Panc1 (cell line): ENCODE results near the gene FYN. TPM values are rescaled to one million over a fixed set of nuclear protein-coding genes. Genes with fewer than 3 reads are reported as not detected.

Source experiments
- ATAC-seq: fragments of 200-7000 bp; cut with Tn5 transposase; 2 replicates; pipeline ENCODE4 v1.9.1; 2020; ENCODE audit warnings: mild to moderate bottlenecking, moderate library complexity
- BruUV-seq: library from RNA; stranded (reverse); fragments of 400-500 nt; replicated peaks from 2 replicates; lab custom pipeline; 2021; lab: Mats Ljungman, UMichigan
- CTCF ChIA-PET: fragments of 300-600 bp; sonication (Branson Sonifier 250); formaldehyde crosslinking; loops from one replicate; lab custom pipeline; 2022; ENCODE audit warnings: antibody characterized with exemption; lab: Charles Lee
- POLR2A ChIA-PET: fragments of 300-600 bp; sonication (Branson Sonifier 250); formaldehyde crosslinking; loops from one replicate; lab custom pipeline; 2022; ENCODE audit warnings: antibody characterized with exemption; lab: Charles Lee
- DNase-seq: peaks from one replicate; pipeline ENCODE4 v3.0.0-alpha.2; 2010; ENCODE audit warnings: low read depth, low spot score
- H3K27ac ChIP-seq: 2 replicates; pipeline ENCODE4 v1.5.1; 2011; ENCODE audit warnings: mild to moderate bottlenecking, low read length, inconsistent platforms
- H3K27me3 ChIP-seq: fragments of 200-500 bp; sonication (Bioruptor generic); 2 replicates; pipeline ENCODE4 v1.6.0; 2014; ENCODE audit warnings: low read length, inconsistent platforms; ENCODE audit not compliant: control insufficient read depth, insufficient read depth
- H3K36me3 ChIP-seq: fragments of 200-500 bp; sonication (Bioruptor generic); 2 replicates; pipeline ENCODE4 v1.5.1; 2014; ENCODE audit warnings: inconsistent platforms, mild to moderate bottlenecking, low read length, moderate library complexity; ENCODE audit not compliant: control insufficient read depth, insufficient read depth
- H3K4me1 ChIP-seq: 2 replicates; pipeline ENCODE4 v1.5.1; 2011; ENCODE audit warnings: inconsistent platforms, mild to moderate bottlenecking, low read length, moderate library complexity; ENCODE audit not compliant: control insufficient read depth, insufficient read depth
- H3K4me3 ChIP-seq, 2 experiments: 2 replicates each; pipeline ENCODE4 v1.5.1; 2011 to 2012; ENCODE audit warnings: low read depth in 2 of 2, low read length in 2 of 2, mild to moderate bottlenecking in 2 of 2, inconsistent platforms in 1 of 2, moderate library complexity in 1 of 2
- H3K9me3 ChIP-seq: fragments of 200-500 bp; sonication (Bioruptor generic); 2 replicates; pipeline ENCODE4 v1.5.1; 2014; ENCODE audit warnings: low read depth, mild to moderate bottlenecking, inconsistent platforms, low read length, moderate library complexity; ENCODE audit not compliant: control insufficient read depth, insufficient read depth
- POLR2AphosphoS5 ChIP-seq: IDR thresholded peaks from 2 replicates; pipeline ENCODE4 v1.6.1; 2012; ENCODE audit warnings: mild to moderate bottlenecking, low read depth, low read length, moderate library complexity
- SIN3A ChIP-seq: IDR thresholded peaks from 2 replicates; pipeline ENCODE4 v1.6.1; 2012; ENCODE audit warnings: low read depth, mild to moderate bottlenecking, low read length, moderate library complexity, borderline replicate concordance; ENCODE audit not compliant: insufficient read depth
- TCF7L2 ChIP-seq: IDR thresholded peaks from 2 replicates; pipeline ENCODE4 v1.6.1; 2011; ENCODE audit warnings: mild to moderate bottlenecking, low read depth, low read length, inconsistent platforms
- in situ Hi-C: cut with HindIII; loops from 2 replicates; pipeline ENCODE4 v1.10.0; 2016; ENCODE audit warnings: low sequenced_read_pairs, low pct_unique_long_range_greater_than_20kb
- intact Hi-C: fragments of 100-400 bp; cut with micrococcal nuclease; formaldehyde crosslinking; loops from one replicate; pipeline ENCODE4 v1.10.0; 2022; ENCODE audit not compliant: unreplicated experiment
- total RNA-seq: library from RNA; stranded (reverse); gene quantifications from one replicate; pipeline ENCODE4 v1.2.1, GENCODE V29; 2021; ENCODE audit not compliant: unreplicated experiment
- TF ChIP-seq, protein P1 (sequence below): fragments of 450-650 bp; IDR thresholded peaks from 2 replicates; pipeline ENCODE4 v1.5.1; 2017; ENCODE audit warnings: mild to moderate bottlenecking
- TF ChIP-seq, protein P2 (sequence below), 2 experiments: IDR thresholded peaks; 2 replicates each; pipeline ENCODE4 v1.6.1; 2011 to 2012; ENCODE audit warnings: low read depth in 2 of 2, control low read depth in 1 of 2, low read length in 1 of 2, mild to moderate bottlenecking in 1 of 2, moderate library complexity in 1 of 2; ENCODE audit not compliant: insufficient read depth in 1 of 2

Gene FYN
- total RNA-seq, 1 experiment from 2014 or later, result 4.2 TPM

DNA sequence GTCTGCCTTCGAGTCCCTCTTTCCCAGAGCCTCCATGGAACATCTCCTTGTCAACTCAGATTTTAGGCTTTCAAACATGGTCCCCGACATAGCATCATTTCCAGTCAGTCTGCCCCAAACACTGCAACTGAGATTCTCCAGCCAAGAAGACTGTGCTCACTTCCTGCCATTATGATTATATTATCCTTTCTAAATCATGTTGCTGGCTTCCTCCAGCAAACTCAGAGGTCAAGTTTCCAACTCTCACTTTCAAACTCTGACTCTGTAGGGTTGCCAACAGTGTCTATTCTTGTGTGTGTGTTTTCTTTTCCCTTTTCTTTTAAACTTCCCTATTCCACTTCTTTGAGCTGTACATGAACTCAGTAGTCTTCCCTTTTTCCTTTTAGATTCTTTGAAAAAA is 206.4 kb downstream of the FYN start:
- Histone ChIP-seq H3K36me3 (no peaks in the 10 kb centered on the region), H3K9me3 (no peaks in the 10 kb centered on the region), H3K4me1 (peaks cover 11% of the 10 kb centered on the region; the same call in 1 of the 2 replicates), H3K4me3 (no peak overlapping the region), H3K27ac (no peak overlapping the region), H3K27me3 (peaks cover 4% of the 10 kb centered on the region)
- in situ Hi-C loops (no loop called here), intact Hi-C loops (no loop called here)
- DNase-seq, result no peak
- POLR2A ChIA-PET, result interaction anchor here (0.6 kb wide), 1 partner anchor 1495 kb away, joined by 3 read pairs; no protein-coding TSS in a partner anchor
- TF ChIP-seq TCF7L2 (no peak), SIN3A (no peak), POLR2AphosphoS5 (no peak)
- TF ChIP-seq, protein P1, sequence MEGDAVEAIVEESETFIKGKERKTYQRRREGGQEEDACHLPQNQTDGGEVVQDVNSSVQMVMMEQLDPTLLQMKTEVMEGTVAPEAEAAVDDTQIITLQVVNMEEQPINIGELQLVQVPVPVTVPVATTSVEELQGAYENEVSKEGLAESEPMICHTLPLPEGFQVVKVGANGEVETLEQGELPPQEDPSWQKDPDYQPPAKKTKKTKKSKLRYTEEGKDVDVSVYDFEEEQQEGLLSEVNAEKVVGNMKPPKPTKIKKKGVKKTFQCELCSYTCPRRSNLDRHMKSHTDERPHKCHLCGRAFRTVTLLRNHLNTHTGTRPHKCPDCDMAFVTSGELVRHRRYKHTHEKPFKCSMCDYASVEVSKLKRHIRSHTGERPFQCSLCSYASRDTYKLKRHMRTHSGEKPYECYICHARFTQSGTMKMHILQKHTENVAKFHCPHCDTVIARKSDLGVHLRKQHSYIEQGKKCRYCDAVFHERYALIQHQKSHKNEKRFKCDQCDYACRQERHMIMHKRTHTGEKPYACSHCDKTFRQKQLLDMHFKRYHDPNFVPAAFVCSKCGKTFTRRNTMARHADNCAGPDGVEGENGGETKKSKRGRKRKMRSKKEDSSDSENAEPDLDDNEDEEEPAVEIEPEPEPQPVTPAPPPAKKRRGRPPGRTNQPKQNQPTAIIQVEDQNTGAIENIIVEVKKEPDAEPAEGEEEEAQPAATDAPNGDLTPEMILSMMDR, result no peak
- TF ChIP-seq, protein P2, sequence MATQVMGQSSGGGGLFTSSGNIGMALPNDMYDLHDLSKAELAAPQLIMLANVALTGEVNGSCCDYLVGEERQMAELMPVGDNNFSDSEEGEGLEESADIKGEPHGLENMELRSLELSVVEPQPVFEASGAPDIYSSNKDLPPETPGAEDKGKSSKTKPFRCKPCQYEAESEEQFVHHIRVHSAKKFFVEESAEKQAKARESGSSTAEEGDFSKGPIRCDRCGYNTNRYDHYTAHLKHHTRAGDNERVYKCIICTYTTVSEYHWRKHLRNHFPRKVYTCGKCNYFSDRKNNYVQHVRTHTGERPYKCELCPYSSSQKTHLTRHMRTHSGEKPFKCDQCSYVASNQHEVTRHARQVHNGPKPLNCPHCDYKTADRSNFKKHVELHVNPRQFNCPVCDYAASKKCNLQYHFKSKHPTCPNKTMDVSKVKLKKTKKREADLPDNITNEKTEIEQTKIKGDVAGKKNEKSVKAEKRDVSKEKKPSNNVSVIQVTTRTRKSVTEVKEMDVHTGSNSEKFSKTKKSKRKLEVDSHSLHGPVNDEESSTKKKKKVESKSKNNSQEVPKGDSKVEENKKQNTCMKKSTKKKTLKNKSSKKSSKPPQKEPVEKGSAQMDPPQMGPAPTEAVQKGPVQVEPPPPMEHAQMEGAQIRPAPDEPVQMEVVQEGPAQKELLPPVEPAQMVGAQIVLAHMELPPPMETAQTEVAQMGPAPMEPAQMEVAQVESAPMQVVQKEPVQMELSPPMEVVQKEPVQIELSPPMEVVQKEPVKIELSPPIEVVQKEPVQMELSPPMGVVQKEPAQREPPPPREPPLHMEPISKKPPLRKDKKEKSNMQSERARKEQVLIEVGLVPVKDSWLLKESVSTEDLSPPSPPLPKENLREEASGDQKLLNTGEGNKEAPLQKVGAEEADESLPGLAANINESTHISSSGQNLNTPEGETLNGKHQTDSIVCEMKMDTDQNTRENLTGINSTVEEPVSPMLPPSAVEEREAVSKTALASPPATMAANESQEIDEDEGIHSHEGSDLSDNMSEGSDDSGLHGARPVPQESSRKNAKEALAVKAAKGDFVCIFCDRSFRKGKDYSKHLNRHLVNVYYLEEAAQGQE (IDR thresholded peaks at IDR 0.05; ENCODE audit: insufficient read depth in 1 of 2, low read depth in 2 of 2, low read length in 1 of 2), result no peak
- ATAC-seq, result no peak
- CTCF ChIA-PET, result no interaction called here
- no TSS peak for BruUV-seq

- ChIA-PET CTCF (interaction anchor here (0.6 kb wide), 1 partner anchor 622 kb away, joined by 5 read pairs; no protein-coding TSS in a partner anchor), POLR2A (no interaction called here)
- Histone ChIP-seq H3K36me3 (no peaks in the 10 kb centered on the region), H3K27ac (no peak overlapping the region), H3K4me3 (no peak overlapping the region), H3K9me3 (no peaks in the 10 kb centered on the region), H3K27me3 (no peaks in the 10 kb centered on the region), H3K4me1 (peaks cover 14% of the 10 kb centered on the region)
- no TSS peak for BruUV-seq
- in situ Hi-C loops (no loop called here), intact Hi-C loops (no loop called here)
- TF ChIP-seq POLR2AphosphoS5, result no peak
- DNase-seq (no peak), ATAC-seq (no peak)
Observed at GRCh38 chr6:111664565-111665030, 208.7 kb downstream of the FYN start.
